Midbrain (tissue), 1 donor: ENCODE measurements around the gene PDGFC.
A peak's percentile ranks its signal among the peaks of the same experiment; 100 is the strongest.

Experiments used
- DNase-seq: peaks from one replicate; lab custom pipeline; 2025; lab: John Stamatoyannopoulos, UW

PDGFC gene

GRCh38 chr4:156974264-156974663, 2.7 kb upstream of the PDGFC start:
- no peak for DNase-seq

GRCh38 chr4:156972379-156973015, 898 bp upstream of the PDGFC start:
- no peak for DNase-seq

GRCh38 chr4:156971165-156971675, 379 bp downstream of the PDGFC start:
- no peak for DNase-seq

- DNase-seq, result peak; percentile 52
These were observed 966 bp downstream of the PDGFC start for GRCh38 chr4:156970501-156971164.

- no peak for DNase-seq
These were observed 1.7 kb downstream of the PDGFC start for GRCh38 chr4:156969911-156970310.

GRCh38 chr4:156969101-156969500, 2.5 kb downstream of the PDGFC start:
- DNase-seq, result no peak

- DNase-seq, result peak; percentile 78
These were observed 3.1 kb downstream of the PDGFC start for GRCh38 chr4:156968479-156968984.

- no peak for DNase-seq
These were observed 4.8 kb downstream of the PDGFC start for GRCh38 chr4:156966836-156967235.

GRCh38 chr4:156963419-156963818, 8.2 kb downstream of the PDGFC start:
- DNase-seq, result no peak

GRCh38 chr4:156962528-156962974, 9.0 kb downstream of the PDGFC start:
- DNase-seq, result no peak

- DNase-seq, result no peak
These were observed 9.6 kb downstream of the PDGFC start for GRCh38 chr4:156962058-156962358.

GRCh38 chr4:156961196-156962057, 10.2 kb downstream of the PDGFC start:
- no peak for DNase-seq

- no peak for DNase-seq
These were observed 12.3 kb downstream of the PDGFC start for GRCh38 chr4:156959298-156959702.

- DNase-seq, result no peak
These were observed 13.1 kb downstream of the PDGFC start for GRCh38 chr4:156958276-156959074.

GRCh38 chr4:156957556-156957955, 14.0 kb downstream of the PDGFC start:
- DNase-seq, result no peak

GRCh38 chr4:156956826-156957368, 14.7 kb downstream of the PDGFC start:
- DNase-seq, result no peak

- DNase-seq, result no peak
These were observed 15.2 kb downstream of the PDGFC start for GRCh38 chr4:156956359-156956758.

GRCh38 chr4:156954587-156954986, 17.0 kb downstream of the PDGFC start:
- no peak for DNase-seq

GRCh38 chr4:156953951-156954350, 17.6 kb downstream of the PDGFC start:
- DNase-seq, result no peak

- DNase-seq, result no peak
These were observed 18.6 kb downstream of the PDGFC start for GRCh38 chr4:156953001-156953400.

- DNase-seq, result no peak
These were observed 19.4 kb downstream of the PDGFC start for GRCh38 chr4:156952078-156952759.
